ENCODE measurements around the gene SURF2.
A peak's percentile ranks its signal among the peaks of the same experiment; 100 is the strongest.

DNA sequence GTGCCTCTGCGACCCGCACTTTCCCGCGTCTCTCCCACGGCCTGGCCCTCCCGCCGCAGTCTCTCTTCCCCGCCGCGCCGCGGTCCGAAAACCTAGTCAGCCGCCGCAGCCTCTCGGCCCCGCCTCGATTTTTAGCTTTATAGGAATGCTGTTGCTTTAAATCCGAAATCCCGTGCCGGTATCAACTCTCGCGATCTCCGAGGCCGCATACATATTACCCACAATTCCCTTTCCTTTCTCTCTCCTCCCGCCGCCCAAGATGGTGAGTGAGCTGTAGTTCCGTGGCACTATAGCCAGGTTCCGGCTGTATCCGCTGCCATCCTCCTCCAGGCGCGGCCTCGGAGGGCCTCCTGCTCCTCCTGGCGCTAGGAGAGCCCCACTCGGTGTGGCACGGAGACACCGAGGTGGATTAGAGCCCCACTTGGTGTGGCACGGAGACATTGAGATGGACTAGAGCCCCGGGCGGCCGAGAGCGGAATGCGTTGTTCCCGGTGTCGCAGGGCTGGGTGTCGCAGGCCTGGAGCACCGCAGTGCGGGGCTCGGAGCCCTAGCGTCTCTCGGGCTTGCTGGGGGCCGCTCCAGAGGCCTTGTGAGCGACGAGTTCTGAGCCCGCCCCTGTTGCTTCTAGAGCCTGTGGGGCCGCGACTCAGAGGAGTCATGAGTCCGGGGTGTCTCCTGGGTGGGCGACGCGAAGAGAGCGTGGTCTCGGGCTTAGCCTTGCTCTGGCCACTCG is 8.2 kb upstream of the SURF2 start, which contains the start of the genes MED22 and RPL7A:
- peak; percentile 90 to 92 for TF ChIP-seq POLR2A (IDR thresholded peaks at IDR 0.05)
- TF ChIP-seq, protein P1, sequence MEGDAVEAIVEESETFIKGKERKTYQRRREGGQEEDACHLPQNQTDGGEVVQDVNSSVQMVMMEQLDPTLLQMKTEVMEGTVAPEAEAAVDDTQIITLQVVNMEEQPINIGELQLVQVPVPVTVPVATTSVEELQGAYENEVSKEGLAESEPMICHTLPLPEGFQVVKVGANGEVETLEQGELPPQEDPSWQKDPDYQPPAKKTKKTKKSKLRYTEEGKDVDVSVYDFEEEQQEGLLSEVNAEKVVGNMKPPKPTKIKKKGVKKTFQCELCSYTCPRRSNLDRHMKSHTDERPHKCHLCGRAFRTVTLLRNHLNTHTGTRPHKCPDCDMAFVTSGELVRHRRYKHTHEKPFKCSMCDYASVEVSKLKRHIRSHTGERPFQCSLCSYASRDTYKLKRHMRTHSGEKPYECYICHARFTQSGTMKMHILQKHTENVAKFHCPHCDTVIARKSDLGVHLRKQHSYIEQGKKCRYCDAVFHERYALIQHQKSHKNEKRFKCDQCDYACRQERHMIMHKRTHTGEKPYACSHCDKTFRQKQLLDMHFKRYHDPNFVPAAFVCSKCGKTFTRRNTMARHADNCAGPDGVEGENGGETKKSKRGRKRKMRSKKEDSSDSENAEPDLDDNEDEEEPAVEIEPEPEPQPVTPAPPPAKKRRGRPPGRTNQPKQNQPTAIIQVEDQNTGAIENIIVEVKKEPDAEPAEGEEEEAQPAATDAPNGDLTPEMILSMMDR (IDR thresholded peaks at IDR 0.05): no peak
- no peak for TF ChIP-seq EP300 (IDR thresholded peaks at IDR 0.05)

Measured in sigmoid colon (tissue), 4 donors.